GM18499 (cell line): Measurements from ENCODE around the gene TP53I3.
"Not testable (repeated sequence)": the region's sequence is repeated elsewhere in the genome, so short reads cannot be mapped to it uniquely, and the experiment has no call there.

Experiments
- ATAC-seq: cut with Tn5 transposase; IDR thresholded peaks from one replicate; pipeline ENCODE4 v1.9.1; 2021; ENCODE audit warnings: moderate number of reproducible peaks; ENCODE audit not compliant: insufficient read depth, unreplicated experiment

Gene TP53I3

GRCh38 chr2:24102677-24103076 lies 18.0 kb upstream of the TP53I3 start:
- ATAC-seq, result no peak

- ATAC-seq, result no peak
These were observed 17.4 kb upstream of the TP53I3 start for GRCh38 chr2:24101992-24102391.

- ATAC-seq, result not testable (repeated sequence)
These were observed 16.1 kb upstream of the TP53I3 start for GRCh38 chr2:24100732-24101131.

- not testable (repeated sequence) for ATAC-seq
These were observed 10.6 kb upstream of the TP53I3 start for GRCh38 chr2:24095171-24095677.

GRCh38 chr2:24093270-24093669 lies 8.6 kb upstream of the TP53I3 start:
- ATAC-seq, result not testable (repeated sequence)

- no peak for ATAC-seq
These were observed 4.3 kb upstream of the TP53I3 start for GRCh38 chr2:24088821-24089359.

GRCh38 chr2:24087032-24087431 lies 2.4 kb upstream of the TP53I3 start:
- no peak for ATAC-seq

GRCh38 chr2:24086241-24086640 lies 1.6 kb upstream of the TP53I3 start:
- no peak for ATAC-seq

GRCh38 chr2:24085200-24085489 lies 511 bp upstream of the TP53I3 start:
- ATAC-seq, result no peak

GRCh38 chr2:24083567-24084385 lies 858 bp downstream of the TP53I3 start:
- peak; percentile 72 for ATAC-seq

GRCh38 chr2:24082787-24083566 lies 1.7 kb downstream of the TP53I3 start:
- no peak for ATAC-seq

GRCh38 chr2:24080701-24081100 lies 3.9 kb downstream of the TP53I3 start:
- no peak for ATAC-seq

- ATAC-seq, result no peak
These were observed 6.8 kb downstream of the TP53I3 start for GRCh38 chr2:24077879-24078278.

GRCh38 chr2:24077535-24077877 lies 7.1 kb downstream of the TP53I3 start:
- no peak for ATAC-seq

- ATAC-seq, result no peak
These were observed 7.6 kb downstream of the TP53I3 start for GRCh38 chr2:24076849-24077534.

- ATAC-seq, result peak; percentile 92
These were observed 8.5 kb downstream of the TP53I3 start, which contains the start of gene SF3B6 for GRCh38 chr2:24075915-24076848. SF3B6 (minus strand) TSS chr2:24076326; CDS start chr2:24076229, 97 bp downstream.

GRCh38 chr2:24075259-24075658 lies 9.4 kb downstream of the TP53I3 start:
- ATAC-seq, result no peak

GRCh38 chr2:24073816-24074215 lies 10.8 kb downstream of the TP53I3 start:
- ATAC-seq, result no peak

- ATAC-seq, result no peak
These were observed 12.4 kb downstream of the TP53I3 start for GRCh38 chr2:24072259-24072658.

- no peak for ATAC-seq
These were observed 19.3 kb downstream of the TP53I3 start for GRCh38 chr2:24065341-24065740.
